ENCODE results near the gene GTF3C1. TPM values are rescaled to one million over a fixed set of nuclear protein-coding genes. Genes with fewer than 3 reads are reported as not detected.

The GTF3C1 gene
- polyA plus RNA-seq, 3 donors, result 97.6 to 105 (median 98.7) TPM

DNA sequence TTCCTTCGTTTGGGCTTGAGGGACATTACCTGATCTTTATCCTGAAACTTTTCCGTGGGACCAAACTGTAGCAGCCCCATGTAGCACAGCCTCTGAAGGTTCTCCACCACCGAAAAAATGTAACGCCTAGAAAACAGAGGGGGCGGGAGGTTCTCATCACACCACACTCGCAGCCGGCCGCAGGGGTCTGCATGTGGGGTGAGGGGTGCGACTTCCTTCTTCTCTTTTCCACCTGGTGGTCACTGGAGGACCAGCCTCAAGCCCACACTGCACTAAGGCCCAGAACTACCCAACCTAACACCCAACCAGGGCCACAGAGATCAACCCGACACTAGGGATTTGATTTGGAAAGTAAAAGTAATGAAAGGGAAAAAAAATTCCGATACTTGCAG is 57.1 kb downstream of the GTF3C1 start:
- DNase-seq, result no peak

- DNase-seq, result no peak
Measured at GRCh38 chr16:27491894-27492587, 57.7 kb downstream of the GTF3C1 start.

DNA sequence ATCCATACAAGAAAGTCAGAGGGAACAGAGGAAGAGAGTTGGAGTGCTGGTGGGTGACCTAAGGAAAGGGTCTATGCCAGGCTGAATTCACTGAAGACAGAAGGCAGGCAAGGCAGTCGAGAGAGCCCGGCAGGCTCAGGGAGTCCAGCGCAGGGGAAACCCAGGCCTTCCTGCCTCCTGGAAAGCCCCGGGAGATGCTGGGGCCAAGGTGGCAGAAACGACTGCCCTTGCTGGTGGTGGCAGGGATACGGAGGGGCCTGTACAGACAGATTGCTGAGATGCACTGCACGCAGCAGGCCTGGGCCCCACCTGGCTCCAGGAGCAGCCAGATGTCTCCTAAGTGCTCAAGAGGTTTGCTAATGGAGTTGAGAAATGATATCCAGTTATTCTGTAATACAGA is 59.8 kb downstream of the GTF3C1 start:
- DNase-seq, result no peak

GRCh38 chr16:27489421-27489820 is 60.3 kb downstream of the GTF3C1 start:
- DNase-seq, result no peak

- no peak for DNase-seq
Measured at GRCh38 chr16:27486760-27487159, 63.0 kb downstream of the GTF3C1 start.

DNA sequence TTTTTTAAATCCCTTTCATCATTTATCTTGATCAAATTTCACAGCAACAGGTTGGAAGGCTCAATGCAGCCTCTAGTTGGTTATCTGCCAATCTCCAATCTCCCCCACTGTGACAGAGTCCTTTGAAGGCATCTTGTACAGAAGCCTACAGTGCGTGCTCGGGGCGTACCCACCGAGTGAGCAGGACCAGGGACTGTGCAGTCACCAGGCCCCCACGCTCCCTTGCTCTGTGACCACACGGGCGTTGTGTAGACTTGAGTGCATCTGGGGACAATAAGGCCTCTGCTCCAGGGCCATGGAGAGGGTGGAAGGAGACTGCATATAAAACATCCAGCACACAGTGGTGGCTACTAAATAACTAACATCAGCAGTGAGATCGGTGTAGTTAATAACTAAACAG is 63.4 kb downstream of the GTF3C1 start:
- no peak for DNase-seq

GRCh38 chr16:27485811-27486210 is 63.9 kb downstream of the GTF3C1 start:
- no peak for DNase-seq

DNA sequence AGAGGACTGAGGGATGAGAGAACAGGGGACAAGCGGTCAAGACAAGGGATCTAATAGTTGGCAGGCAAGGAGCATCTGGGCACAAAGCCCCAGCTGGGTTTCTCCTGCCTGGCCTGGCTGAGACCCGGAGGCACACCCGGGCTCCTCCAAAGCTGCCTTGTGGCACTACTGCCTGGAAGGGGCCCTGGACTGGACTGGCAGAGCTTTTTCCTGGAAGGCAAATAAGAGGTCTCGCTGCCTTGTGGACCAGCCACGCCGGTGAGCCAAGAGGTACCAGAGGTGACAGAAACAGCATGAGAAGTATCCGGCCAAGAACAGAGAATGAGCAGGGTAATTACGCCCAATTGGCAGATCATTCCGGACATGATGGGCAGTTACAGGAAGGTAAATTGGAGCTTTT is 64.6 kb downstream of the GTF3C1 start:
- DNase-seq, result no peak

- no peak for DNase-seq
Measured at GRCh38 chr16:27483624-27484023, 66.1 kb downstream of the GTF3C1 start.

DNA sequence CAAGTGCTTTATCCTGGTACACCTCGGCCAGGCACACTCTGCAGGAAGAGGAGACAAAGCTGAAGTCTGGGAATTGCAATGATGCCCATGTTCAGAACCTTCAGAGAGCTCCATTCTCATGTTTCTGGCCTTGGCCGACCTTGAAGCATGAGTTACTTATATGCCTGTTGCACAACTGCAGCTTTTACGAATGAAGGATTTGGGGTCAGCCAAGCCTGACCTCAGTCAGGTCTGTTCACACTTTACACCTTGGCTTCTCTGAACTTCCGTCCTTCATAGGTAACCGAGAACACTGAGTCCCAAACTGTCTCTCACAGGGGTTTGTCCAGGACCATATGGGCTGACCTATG is 66.7 kb downstream of the GTF3C1 start:
- no peak for DNase-seq

GRCh38 chr16:27482397-27483087 is 67.2 kb downstream of the GTF3C1 start:
- no peak for DNase-seq

- no peak for DNase-seq
Measured at GRCh38 chr16:27481282-27481934, 68.3 kb downstream of the GTF3C1 start.

GRCh38 chr16:27480761-27481160 is 69.0 kb downstream of the GTF3C1 start:
- no peak for DNase-seq

GRCh38 chr16:27476240-27476639 is 73.5 kb downstream of the GTF3C1 start:
- no peak for DNase-seq

GRCh38 chr16:27475561-27475960 is 74.2 kb downstream of the GTF3C1 start:
- no peak for DNase-seq

DNA sequence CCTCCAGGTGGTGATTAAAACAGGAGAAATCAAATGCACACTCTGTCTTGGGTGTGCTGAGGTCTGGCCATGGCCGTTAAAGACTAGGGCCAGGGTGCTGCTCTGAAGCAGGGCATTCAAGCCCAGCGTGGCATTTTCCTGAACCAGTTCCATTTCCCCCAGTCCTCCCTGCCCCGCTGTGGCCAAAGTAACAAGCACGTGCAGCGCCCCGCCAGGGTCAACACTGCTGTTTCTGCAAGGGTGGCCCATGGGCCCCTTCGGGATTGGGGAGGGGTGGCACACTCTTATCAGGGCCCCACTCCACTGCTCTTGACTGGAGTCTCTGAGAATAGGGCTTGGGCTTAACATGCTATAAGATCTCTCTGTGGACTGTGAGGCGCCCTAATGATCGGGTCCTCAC is 74.8 kb downstream of the GTF3C1 start:
- DNase-seq, result no peak

DNA sequence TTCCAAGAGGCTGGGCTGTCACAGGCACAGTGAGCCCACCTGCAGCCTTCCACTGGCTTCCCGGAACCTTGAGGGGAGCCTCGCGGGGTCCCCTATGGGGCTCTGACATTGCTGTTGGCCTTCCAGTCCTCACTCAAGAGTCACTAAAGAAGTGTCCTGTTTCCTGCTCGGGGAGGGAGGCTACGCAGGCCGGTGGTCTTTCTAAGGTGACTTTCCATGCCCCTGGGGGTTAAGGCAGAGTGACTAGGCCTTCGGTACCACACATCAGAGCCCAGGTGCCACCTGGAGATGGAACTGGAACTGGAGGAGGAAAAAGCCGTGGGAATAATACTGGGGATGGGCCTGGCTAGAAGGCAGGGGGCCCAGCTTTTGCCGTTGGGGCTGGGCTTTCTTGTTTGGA is 75.7 kb downstream of the GTF3C1 start:
- DNase-seq, result no peak

DNA sequence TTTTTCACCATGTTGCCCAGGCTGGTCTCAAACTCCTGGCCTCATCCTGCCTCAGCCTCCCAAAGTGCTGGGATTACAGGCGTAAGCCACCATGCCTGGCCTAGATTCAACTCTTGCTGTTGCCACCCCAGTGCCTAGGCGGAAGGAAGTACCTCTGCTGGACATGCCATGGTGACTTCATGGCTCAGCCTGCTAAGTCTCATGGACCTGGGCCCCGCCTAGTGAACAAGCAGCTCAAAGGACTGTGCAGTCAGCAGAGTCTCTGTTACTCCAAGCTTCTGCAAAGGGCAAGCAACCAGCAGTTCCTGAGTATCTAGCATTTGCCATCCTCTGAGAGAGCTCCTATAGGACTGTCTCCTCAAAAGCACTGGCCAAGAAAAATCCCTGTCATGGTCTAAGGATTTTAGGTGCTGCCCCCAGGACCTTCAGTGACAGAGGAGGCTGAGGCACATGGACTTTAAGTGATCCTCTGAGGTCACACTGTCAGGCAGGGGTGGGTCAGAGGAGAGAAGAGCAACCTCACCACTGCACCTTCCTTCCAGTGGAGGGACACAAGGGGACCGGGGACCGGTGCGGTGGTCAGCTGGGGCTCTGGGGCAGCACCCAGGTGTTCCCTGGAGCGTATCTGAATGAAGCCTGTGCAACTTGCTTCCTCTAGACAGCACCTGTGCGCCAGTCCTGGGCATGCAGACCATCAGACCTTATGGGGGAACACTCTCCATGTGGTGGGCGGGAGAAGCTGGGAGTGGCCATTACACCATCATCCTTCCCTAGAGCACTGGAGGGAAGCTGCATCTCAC is 76.4 kb downstream of the GTF3C1 start:
- DNase-seq, result no peak

DNA sequence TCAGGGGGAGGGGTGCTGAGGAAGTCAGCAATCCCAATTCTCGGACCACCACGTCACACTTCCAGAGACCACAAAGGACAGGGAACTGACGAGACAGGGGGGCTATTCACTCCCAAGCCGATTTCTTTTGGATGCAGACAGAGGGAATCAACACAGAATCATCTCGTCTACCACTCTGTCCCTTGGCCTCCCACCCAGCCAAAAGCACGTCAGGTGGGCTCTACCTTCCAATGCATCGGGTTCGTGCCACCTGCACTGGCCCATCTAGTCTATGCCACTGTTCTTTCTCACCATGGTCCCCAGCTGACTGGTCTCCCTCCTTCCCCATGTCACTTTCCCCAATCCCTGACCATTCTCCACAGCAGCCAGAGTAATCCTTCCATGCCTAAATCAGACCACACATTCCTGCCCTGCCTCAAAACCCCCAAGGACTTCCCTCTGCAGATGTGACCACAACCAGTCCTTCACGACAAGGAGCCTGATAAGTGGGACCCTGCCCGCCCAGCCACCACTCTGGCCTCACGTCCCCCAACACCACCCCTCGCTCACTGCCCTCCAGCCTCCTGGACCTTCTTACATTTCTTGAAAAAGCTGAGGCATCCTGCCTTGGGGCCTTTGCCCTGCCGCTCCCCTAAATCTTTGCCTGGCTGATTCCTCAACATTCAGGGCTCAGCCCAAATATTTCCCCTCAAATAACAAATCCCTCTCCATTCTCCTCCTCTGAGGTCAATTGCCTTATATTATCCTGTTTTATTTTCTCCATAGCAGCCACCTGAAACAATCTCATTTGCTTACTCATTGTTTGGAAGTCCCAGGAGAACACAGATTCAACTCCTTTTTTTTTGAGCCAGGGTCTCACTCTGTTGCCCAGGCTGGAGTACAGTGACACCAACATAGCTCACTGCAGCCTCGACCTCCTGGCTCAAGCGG is 77.4 kb downstream of the GTF3C1 start:
- no peak for DNase-seq

DNA sequence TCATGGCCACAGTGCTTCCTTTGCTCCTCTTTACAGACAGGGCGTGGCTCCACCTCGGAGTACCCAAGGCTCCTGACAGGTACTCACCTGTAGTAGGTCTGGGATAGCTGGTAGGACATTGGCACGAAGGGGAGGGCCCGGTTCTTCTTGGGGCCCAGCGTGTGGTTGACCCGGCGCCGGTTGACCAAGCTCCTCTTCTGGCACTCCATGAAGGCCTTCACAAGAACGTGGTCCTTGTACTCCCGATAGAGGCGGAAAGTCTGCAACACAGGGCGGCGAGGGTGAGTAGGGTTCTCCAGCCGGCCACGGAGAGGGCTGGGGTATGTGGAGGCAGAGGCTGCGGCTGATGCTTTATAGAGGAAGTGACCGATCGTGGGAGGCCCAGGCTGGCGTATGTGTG is 78.1 kb downstream of the GTF3C1 start:
- DNase-seq, result no peak
